Activated CD4-positive, alpha-beta T cell treated with anti-CD3 and anti-CD28 coated beads, Interleukin-2, Interleukin-4, amounts not matched to agents 100 ng/mL and 50 ng/mL, durations not matched to agents 16 hours and 8 hours (primary cell): Measurements from ENCODE around the gene LUC7L3.
"Not testable (repeated sequence)": the region's sequence is repeated elsewhere in the genome, so short reads cannot be mapped to it uniquely, and the experiment has no call there.

Source experiments
- DNase-seq: peaks from one replicate; pipeline ENCODE4 v3.0.0-alpha.2; 2020; ENCODE audit warnings: low spot score

The LUC7L3 gene

DNA sequence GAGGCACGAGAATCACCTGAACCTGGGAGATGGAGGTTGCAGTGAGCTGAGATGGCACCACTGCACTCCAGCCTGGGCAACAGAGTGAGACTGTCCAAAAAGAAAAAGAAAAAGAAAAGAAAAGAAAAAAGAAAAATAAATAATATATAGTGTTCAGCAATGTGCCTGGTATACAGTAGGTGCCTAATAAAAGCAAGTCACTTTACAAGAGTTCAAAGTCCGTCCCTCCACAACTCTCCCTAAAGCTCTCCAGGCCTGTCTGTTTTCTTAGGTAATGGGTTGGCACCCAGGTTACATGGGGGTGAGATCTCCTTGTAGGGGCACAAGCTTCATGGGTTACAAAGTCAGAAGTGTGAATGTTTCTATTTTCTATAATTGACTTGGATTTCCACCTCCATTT, 64.5 kb downstream of the LUC7L3 start:
- DNase-seq, result no peak

DNA sequence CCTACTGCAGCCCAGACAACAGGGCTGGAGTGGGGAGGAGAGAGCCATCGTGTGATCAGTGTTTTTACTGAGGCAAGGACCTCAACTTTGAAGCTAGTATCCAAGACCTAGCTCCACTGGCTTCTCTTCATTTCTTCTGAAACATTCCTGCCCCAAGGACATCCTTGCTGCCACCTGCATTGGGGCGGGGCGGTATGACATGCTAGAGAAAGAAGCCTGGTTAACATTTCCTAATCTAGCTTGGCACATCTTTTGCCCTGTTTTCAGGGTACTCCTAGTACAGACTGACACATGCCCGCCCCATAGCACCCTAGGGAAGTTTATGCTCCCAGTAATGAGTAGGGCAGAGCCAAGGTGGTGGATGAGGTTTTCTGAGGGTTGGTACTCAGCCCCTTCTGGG, 65.7 kb downstream of the LUC7L3 start:
- no peak for DNase-seq

DNA sequence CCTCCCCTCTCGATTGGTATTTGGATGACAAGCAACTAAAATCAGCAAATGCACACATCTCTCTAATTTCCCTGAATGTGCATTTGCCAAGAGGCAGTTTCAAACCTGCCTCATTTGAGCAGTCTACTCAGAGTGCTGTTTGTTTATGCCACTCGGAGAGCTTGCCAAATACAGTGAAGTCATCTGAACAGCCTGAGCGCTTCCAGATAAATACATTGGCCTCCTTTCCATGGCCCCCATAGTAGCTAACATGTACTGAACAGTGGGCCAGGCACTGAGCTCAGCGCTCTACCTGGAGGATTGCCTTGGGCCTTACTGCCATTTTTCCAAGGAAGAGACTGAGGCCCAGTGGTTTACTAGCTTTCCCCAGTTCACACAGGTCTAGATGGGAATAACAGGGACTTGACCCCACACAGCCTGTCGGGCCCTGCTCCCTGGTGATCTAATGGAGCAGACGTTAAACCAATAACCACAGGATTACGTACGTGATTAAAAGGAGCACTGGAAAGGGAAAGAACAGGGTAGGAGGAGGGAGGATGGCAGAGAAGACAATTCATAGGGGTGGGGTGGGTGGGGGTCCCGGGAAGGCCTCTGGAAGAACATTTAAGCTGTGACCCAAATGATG, 66.7 kb downstream of the LUC7L3 start:
- no peak for DNase-seq

DNA sequence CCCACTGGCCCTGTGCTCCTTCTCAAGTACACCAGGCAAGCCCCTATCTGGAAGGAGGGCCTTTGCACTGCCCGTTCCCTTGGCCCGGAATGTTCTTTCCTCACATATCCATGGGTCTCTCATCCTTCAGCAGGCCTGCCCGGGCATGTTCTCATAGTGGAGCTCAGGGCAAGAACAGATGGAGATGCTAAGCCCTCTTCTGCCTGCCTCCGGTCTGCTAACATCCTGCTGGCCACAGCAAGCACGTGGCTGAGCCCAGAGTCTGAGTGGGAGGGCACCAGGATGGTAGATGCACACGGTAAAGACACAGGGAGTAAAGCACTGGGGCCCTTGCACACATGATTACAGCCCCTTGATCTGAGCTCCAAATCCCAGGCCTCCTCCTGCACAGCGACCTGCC, 67.7 kb downstream of the LUC7L3 start:
- no peak for DNase-seq

DNA sequence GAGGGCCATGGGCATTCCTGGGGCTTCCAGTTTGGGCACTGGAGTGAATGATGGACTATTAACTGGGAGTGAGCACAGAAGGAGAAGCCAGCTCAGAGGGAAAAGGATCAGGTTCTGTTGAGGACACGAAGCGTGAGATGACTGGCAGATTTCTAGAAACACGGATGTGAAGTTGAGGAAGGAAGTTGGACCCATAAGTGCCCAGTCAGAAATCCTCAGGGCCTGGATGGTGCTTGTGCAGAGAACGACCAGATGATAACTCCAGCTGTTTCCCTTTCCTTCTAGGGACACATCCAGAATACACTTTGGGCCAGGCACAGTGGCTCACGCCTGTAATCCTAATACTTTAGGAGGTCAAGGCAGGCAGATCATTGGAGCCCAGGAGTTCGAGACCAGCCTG, 71.2 kb downstream of the LUC7L3 start:
- no peak for DNase-seq

DNA sequence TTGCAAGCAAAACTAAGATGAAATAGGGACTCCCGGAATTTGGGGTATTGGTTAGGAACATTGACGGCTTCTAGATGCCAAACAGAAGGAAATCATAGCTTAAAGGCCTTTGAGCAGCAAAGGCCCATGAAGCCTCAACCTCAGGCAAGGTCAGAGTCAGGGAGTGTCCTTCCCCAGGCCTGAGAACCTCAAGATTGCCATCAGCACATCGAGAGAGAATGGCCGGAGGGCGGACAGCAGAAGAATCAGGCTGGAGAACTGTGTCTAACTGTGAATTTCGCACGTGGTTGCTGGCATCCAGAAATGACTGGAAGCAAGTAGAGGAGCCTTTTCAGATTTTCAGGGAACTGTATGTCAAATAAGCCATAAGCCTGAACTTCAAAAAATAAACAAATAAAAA, 72.7 kb downstream of the LUC7L3 start:
- DNase-seq, result no peak

DNA sequence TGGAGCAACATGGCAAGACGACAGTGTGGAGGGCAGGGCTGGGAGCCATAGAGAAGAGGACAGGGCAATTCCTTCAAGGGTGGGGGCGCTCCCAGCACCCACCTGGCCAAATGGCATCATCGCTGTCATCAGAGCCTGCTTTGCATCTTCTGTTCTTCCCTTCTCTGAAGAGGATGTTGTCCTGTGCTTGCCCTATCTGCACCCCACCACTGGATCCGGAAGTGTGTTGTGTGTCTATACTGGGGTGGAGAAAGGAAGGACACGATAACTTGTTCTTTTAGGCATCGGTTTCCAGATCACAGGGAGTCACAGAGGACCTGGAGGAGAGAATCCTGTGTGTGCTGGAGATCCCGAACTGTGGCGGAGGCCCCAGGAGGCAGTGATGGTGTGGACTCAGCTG, 73.6 kb downstream of the LUC7L3 start:
- no peak for DNase-seq

DNA sequence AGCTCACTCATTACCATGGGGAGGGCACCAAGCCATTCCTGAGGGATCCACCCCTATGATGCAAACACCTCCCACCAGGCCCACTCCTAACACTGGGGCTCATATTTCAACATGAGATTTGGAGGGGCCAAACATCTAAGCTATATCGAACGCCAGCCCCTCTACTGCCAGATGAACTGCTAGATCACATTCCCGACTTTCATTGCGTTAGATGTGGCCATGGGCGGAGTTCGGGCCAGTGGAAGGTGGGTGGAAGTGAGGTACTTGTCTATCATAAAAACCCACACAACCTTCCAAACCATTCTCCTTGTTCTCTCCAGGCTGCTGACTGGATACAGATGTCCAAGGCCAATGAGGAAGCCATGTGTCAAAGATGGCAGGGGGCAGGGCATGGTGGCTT, 75.0 kb downstream of the LUC7L3 start:
- DNase-seq, result no peak

DNA sequence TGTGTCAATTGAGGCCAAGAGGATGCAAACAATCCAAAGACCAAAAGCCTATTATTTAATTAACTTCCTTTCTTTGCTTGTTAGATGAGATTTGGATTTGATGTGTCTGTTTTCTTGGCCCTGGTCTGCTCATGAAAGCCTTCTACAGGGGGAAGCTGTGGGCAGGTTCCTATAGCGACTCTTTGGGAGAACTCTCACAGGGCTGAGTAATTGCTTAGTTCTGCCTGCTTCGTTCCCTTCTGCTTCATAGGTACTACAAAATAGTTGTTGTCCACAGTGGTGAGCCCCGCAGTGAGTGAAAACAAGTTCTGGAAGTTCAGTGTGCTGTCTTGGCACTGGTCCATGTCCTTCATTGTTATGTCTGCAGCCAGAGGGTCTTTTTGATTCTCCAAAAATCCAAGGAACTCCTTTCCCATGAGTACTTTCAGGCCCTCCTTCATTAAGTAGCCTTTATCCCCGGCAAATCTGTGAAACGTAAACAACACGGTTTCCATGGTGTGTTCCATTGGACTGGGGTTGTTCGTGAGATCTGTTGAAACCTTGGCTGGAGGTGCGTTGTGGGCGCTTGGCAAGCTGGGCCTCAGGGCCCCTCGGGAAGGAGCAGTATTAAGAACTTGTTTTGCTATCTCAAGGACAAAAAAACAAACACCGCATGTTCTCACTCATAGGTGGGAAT, 77.9 kb downstream of the LUC7L3 start:
- DNase-seq, result no peak

DNA sequence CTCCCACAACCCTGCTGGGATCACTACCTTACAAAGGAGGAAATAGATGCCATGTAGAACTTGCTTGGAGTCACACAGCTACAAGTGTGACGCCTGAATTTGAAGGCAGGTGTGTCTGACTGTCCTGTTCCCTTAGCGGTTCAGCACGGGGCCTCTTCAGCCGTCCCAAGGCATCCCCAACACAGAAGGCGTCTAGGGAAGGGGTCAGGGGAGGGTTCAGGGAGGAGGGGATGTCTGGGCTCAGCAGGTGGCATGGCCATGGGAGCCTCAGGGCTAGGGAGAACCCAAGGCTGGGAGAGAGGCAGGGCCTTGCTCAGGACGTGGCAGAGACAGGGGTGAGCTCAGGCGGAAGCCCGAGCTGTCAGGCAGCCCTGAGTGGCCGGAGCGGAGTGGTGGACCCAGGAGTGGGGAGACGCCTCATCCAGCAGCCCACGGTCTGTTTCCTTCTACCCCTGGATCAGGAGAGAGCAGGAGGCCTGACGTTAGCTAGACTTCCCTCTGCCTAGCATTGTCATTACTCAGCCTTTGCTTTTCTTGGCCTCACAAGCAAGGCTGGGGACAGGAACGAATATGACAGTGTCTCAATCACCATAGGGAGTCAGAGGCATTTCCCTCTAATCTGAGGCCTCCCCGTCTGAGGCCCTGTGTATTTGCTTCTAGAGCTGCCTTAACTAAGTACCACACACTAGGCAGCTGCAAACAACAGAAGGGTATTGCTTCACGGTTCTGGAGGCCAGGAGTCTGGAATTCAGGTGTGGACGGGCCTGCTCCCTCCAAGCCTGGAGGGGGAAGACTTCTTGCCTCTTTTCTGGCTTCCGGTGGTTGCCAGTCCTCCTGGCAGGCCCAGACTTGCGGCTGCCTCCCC, 79.3 kb downstream of the LUC7L3 start:
- DNase-seq, result no peak

DNA sequence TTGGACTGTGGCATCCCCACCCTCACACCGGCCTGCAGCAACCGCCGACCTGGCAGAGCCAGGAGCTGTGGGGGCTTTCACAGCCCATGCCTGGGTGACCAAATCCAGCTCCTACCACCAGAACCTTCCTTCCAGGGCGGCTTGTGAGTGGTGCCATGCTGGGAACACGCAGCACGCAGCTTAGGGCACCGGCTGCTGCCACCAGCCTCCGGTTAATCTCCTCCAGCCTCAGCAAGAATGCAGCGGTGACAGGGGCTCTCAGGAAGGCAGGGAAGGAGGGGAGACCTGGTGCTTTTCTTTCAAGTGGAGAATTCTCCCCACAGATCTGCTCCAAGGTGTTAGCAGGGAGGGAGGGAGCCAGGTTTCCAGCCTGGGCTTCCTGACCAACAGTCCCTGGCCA, 80.2 kb downstream of the LUC7L3 start:
- DNase-seq, result no peak

DNA sequence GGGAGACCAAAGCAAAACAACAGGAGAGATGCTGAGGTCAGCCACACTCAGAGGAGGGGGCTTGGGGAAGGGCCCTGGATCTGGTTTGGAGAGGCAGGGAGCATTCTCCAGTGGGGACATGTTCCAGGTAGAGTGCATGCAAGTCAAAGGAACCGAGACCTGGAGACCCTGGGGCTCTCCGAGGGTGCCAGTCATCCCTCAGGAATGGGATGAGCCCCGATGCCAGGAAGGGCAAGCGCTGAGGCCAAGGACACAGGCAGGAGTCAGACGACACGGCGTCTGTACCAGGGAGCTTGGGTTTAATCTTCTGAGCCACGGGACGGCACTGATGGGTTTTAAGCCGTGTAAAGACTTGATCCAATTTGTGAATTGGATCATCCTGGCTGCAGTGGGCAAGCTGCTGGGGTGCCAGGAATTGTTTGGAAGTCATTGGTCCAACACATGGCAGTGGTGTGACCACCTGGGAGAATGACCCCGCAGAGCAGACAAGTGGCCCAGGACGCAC, 80.8 kb downstream of the LUC7L3 start:
- DNase-seq, result no peak

DNA sequence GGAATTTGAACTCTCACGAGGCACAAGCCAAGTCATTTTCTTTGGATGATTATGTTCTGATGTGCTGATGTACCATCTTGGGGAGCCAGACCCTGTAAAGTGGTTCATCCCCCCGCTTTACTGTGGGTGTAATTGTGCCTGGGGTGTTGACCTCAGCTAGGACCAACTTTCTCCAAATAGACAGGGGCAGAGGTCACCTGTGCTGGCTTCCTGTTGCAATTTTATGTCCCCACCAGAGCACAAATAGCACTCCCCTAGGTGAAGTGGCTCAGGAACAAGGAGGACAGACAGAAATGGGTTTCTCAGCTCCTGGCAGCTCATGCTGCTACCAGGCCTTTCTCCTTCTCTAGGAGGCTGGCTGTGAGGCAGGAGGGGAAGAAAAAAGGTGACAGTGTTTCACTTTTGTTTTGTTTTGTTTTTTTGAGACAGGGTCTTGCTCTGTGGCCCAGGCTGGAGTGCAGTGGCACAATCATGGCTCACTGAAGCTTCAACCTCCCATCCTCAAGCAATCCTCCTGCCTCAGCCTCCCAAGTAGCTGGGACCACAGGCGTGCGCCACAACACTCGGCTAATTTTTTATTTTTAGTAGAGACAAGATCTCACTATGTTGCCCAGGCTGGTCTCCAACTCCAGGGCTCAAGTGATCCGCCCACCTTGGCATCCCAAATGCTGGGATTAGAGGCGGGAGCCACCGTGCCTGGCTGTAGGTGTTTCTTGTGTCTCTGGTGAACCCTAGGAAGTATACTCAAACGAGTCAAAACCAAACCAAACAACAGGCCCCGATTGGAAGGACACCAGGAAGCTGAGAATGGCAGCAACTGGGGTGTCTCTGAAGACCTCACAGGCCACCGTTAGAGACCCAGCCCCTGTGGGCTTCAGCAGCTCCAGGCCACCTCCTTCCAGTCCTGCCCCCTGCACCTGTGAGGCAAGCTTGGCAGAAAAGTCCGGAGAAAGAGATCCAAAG, 83.5 kb downstream of the LUC7L3 start:
- no peak for DNase-seq

DNA sequence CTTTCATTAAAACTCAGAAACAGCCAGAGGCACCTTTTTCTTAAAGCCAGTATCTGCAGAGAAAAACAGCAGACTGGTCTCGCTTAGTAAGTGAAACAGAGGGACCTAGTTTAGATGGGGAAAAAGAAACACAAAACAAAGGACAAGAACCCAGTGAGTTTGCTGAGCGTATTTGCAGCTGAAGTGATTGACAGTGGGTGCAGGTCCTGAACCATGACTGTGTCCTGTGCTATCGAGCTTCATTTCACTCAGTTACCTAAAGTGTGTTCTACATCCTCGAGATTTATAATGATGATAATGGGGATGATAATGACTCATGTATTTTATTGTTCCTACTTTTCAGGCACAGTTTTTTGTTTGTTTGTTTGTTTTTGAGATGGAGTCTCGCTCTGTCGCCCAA, 84.3 kb downstream of the LUC7L3 start:
- DNase-seq, result no peak

DNA sequence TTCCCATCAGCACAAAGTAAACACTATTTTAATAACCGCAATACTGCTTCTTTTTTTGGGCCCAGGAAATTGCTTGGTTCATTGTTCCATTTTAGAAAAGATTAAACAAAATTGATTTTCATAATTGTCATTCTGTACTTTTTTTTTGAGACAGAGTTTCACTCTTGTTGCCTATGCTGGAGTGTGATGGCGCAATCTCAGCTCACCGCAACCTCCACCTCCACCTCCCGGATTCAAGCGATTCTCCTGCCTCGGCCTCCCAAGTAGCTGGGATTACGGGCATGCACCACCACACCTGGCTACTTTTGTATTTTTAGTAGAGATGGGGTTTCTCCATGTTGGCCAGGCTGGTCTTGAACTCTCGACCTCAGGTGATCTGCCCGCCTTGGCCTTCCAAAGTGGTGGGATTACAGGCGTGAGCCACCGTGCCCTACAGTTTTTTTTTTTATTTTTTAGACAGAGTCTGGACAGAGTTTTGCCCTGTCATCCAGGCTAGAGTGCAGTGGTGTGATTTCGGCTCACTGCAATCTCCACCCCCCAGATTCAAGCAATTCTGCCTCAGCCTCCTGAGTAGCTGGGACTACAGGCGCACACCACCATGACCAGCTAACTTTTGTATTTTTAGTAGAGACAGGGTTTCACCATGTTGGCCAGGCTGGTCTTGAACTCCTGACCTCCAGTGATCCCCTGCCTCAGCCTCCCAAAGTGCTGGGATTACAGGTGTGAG, 85.5 kb downstream of the LUC7L3 start:
- DNase-seq, result not testable (repeated sequence)

DNA sequence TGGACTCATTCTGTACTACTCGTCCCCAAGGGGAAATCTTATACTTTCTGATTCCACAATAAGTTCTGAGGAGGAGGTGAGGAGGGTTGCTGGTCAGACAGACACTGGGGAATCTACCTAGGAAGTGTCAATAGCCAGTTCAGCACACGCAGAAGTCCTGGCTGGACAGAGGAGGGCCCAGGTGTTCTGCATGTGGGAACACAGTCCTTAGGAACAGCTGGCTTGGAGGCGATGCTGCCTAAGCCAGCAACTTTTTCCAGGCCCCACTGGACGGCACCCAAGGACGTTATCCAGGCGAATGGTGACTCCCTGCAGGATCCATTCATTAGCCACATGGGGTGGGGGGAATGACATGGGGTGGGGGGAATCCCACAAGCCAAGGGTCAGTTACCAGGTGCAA, 86.1 kb downstream of the LUC7L3 start:
- no peak for DNase-seq
